Hepatic stellate cell (primary cell): ENCODE measurements around the gene CAMKV.
"Not testable (repeated sequence)": the region's sequence is repeated elsewhere in the genome, so short reads cannot be mapped to it uniquely, and the experiment has no call there.

ENCODE experiments used
- DNase-seq: peaks from one replicate; pipeline ENCODE4 v3.0.0; 2011; ENCODE audit warnings: low spot score

Gene CAMKV

GRCh38 chr3:49869525-49870126, at the start of gene CAMKV:
TSS of gene CAMKV (minus strand) at chr3:49869906. CDS start at chr3:49862388, 7,518 bp downstream.
- DNase-seq: no peak

- DNase-seq: not testable (repeated sequence)
Observed at GRCh38 chr3:49917806-49918590, 48.3 kb upstream of the CAMKV start.

GRCh38 chr3:49916686-49917085, 47.0 kb upstream of the CAMKV start:
- DNase-seq: no peak

GRCh38 chr3:49914906-49915305, 45.2 kb upstream of the CAMKV start:
- no peak for DNase-seq

- no peak for DNase-seq
Observed at GRCh38 chr3:49912881-49913281, 43.2 kb upstream of the CAMKV start.

DNA sequence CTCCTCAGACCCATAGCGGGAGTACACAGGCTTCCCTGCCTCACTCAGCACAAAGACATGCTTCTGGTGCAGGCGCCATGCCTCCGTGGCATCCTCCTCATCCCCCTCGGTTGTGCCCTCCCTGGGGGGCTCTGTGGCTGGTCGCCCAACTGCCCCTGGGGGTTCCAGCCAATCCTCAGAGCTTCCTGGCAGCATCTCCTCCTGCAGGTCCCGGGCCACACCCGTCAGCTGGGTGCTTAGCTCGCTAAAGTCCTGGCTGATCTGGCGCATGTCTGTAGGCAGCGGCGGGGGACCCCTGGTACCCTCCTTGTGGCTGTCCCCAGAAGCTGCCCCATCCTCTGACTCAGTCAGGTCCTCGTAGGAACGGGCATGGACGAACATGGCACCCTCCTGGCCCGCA, 41.9 kb upstream of the CAMKV start:
- DNase-seq: no peak

DNA sequence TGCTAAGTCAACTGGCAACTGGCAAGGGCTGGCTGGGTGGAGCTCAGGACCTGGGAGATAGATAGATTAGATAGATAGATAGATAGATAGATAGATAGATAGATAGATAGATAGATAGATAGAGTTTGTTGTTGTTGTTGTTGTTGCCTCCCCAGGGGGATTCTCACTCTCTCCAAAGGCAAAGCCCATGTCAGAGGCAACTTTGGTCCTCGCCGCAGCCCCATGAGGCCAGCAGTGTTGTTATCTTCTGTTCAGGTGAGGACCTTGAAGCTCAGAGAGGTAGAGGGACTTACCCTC, 41.4 kb upstream of the CAMKV start:
- DNase-seq: no peak

DNA sequence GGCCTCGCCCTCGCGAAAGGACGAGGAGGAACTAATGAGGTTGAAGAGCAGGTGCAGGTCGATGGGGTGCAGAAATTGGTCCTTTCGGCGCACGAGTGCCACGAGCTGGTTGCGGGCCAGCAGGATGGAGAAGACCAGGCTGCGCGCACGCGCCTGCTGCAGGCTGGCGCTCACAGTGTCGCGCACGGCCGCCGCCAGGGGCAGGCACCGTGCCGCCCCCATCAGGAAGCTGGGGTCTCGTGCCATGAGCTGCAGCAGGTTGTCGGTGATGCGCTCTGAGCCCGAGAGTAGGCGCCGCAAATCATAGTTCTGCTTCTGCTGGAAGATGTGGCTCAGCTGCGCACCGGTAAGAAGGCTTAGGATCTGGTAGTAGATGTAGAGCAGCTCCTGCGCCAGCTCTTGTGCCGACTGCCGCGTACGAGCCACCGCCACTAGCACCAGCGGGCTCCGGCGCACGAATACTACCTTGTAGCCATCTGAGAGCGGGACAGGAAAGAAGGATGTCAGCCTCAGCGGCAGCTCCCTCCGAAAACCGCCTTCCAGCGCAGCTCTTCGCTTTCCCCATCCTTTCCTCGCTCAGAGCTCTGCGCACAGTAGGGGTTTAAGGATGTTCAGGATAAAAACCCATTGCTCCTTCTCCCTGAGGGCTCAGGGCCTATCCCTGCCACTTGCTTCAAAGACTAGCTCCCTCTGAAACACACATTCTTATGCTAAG, 40.9 kb upstream of the CAMKV start:
- no peak for DNase-seq

DNA sequence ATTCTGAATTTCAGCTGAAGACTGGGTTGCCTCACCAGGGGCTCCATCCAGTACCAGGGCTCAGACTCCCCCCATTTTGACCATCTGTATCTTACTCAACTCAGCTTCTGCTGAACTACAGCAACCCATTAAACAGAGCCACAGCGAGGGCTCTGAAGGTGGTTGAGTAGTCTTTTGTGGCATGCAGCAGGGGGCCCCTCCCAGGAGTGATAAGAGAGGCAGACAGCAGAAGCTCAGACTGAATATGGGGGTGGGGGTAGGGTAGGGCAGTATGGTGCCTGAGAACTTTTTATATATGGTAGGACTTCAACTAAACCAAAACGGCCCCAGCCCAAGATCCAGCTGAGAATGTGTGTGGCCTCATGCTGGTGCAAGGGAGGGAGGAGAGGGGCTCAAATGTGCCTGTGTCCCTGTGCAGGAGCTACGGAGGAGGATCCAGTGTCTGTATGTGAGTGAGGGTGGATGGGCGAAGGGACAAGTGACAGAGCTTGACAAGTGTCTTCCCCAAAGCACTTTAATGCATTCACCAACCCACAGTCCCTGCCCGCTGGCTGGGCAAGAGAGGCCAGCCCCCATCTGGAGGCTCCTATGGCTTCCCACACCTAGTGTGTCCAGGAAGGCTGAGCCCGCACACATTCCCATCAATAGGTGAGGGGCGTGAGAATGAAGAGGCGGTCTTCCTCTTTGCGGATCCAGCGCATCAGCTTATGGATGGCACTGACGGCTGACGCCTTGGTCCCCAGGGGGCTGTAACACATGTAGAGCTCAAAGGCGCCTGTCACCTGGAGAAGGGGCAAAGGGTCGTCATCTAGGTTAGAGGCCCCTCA, 38.9 kb upstream of the CAMKV start:
- no peak for DNase-seq

- peak; percentile 91 for DNase-seq
Observed at GRCh38 chr3:49906073-49906743, 36.5 kb upstream of the CAMKV start.

GRCh38 chr3:49904448-49904847, 34.7 kb upstream of the CAMKV start:
- DNase-seq: not testable (repeated sequence)

DNA sequence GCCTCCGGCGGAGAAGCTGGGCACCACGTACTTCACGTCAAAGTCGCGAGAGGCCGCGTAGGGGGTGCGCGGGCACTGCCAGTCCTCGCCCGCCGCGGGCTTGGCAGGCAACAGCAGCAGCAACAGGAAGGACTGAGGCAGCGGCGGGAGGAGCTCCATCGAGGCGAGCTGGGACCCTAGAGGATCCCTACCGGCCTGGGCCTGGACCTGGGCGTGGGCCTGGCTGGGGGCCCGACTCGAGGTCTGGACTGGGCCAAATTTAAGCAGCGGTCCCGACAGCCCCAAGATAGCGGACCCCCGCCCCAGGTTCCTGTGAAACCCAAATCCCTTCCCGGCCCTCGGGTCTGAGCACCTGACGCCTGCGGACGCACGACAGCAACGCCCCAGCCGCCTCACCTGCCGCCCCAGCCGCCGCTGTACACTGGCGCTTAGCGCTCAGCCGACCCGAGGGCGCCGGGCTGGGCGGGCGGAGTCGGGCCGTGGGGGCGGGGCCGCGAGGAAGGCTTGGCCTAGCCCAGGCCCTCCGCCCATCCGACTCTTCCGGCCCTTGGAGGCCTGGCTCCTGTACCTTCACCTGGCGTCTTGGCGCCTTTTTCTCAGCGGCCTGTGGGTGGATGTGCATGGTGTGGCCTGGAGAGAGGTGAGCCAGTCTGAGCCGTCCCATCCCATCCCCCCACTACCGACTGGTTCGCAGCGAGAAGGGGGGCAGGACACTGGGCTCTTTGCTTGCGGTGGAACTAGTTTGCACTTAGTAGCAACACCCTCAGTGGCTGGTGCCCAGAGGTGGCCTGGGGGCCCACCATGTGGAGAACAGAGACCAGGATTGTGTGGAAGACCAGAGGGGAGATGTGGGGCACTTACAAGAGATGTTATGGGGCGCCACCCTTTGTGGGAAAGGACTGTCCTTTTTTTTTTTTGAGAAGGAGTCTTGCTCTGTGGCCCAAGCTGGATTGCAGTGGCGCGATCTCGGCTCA, 34.0 kb upstream of the CAMKV start, which contains the start of gene MST1R:
Gene MST1R, minus strand, starts transcription at position 423 of the 974 bp plus-strand sequence. Its CDS starts 264 bp downstream, at position 159.
- no peak for DNase-seq

GRCh38 chr3:49902511-49903345, 33.0 kb upstream of the CAMKV start:
- DNase-seq: no peak

DNA sequence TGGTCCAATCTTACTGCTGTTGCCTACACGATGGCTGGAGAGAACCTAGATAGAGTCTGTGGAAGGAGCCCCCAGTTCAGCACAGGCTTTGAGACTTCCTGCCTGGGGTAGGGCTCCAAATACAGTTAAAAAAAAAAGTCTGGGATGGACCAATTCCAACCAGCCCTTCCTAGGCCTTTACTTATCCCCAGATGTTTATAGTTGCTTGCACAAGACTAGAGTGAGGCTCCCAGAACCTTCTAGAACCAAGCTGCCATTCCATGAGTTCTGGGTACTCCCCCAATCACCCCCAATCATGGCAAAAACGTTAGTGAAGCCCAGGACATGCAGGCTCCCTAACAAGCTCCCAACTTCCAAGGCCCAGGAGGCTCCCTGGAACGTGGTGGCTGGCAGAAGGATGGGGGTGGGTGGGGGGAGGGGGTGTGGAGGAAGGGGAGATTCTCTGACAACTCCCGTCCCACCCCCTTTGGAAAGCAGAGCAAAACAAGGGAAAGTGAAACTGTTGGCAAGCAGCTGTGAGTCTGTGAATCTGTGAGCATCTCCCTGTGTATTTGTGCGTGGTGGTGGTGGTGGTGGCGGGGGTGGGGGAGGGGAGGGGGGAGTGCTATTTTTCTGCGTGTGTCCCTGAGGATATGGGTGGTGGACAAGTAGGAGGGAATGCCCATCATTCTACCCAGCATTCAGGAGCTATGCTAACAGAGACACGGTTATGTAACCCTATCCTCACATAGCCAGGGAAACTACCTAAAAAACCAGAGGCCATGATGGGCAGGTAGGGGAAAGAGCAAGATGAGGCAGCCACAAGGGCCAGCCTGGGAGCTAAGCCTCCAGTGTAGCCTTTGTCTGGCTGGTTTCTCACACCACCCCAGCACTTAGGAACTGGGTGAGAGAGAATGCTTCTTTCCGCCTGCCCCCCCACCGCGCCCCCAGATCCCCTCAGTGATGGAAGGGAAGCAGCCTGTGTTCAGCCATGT, 31.9 kb upstream of the CAMKV start:
- no peak for DNase-seq

- peak; percentile 70 for DNase-seq
Observed at GRCh38 chr3:49900491-49901153, 30.9 kb upstream of the CAMKV start.

GRCh38 chr3:49899815-49900214, 30.1 kb upstream of the CAMKV start:
- no peak for DNase-seq

GRCh38 chr3:49898991-49899390, 29.3 kb upstream of the CAMKV start:
- no peak for DNase-seq

GRCh38 chr3:49896345-49896744, 26.6 kb upstream of the CAMKV start:
- no peak for DNase-seq
